Left lung (tissue), 14 donors: ENCODE results near the gene PHF20. TPM values are rescaled to one million over a fixed set of nuclear protein-coding genes. Genes with fewer than 3 reads are reported as not detected.
"Not testable (repeated sequence)": the region's sequence is repeated elsewhere in the genome, so short reads cannot be mapped to it uniquely, and the experiment has no call there.

Source experiments
- ATAC-seq: fragments of 200-7000 bp; cut with Tn5 transposase; one replicate; pipeline ENCODE4 v1.9.1; 2020; ENCODE audit warnings: moderate library complexity
- DNase-seq, 4 donors: peaks; one replicate each; pipeline ENCODE4 v3.0.0-alpha.2; 2013 to 2020
- H3K27ac ChIP-seq, 2 donors: fragments of 200-600 bp; sonication (generic) in 1 of 2; one replicate each; pipeline versions ENCODE4 v1.5.0 to v1.8.0; 2020 to 2021
- H3K27me3 ChIP-seq, 2 donors: fragments of 200-600 bp; sonication (generic) in 1 of 2; one replicate each; pipeline versions ENCODE4 v1.5.0 to v1.8.0; 2020 to 2021
- H3K36me3 ChIP-seq, 2 donors: fragments of 200-600 bp; sonication (generic) in 1 of 2; one replicate each; pipeline versions ENCODE4 v1.5.0 to v1.8.0; 2020 to 2021
- H3K4me1 ChIP-seq, 2 donors: fragments of 200-600 bp; one replicate each; pipeline ENCODE4 v1.8.0; 2021
- H3K4me3 ChIP-seq, 2 donors: fragments of 200-600 bp; sonication (generic) in 1 of 2; one replicate each; pipeline versions ENCODE4 v1.5.0 to v1.8.0; 2020 to 2021; ENCODE audit warnings: mild to moderate bottlenecking in 1 of 2
- H3K9me3 ChIP-seq, 2 donors: fragments of 200-600 bp; sonication (generic) in 1 of 2; one replicate each; pipeline versions ENCODE4 v1.5.0 to v1.8.0; 2020 to 2021
- intact Hi-C, 2 donors: fragments of 100-400 bp; cut with DNase I; formaldehyde crosslinking; loops; one replicate each; pipeline versions ENCODE4 v1.11.2 to v1.14.2; 2022
- long read RNA-seq, 12 donors: library from polyadenylated mRNA in 2 of 12; unstranded in 2 of 12; transcript quantifications; one replicate each; pipeline ENCODE4 v2.0.0 and lab custom pipeline, GENCODE V29; 2019 to 2026
- polyA plus RNA-seq, 6 donors: library from polyadenylated mRNA; unstranded; fragments of 120-200 nt; gene quantifications; one replicate each; pipeline ENCODE4 v1.2.1, GENCODE V29; 2013; ENCODE audit not compliant: insufficient read length in 6 of 6
- total RNA-seq, 2 donors: library from RNA; stranded (reverse); fragmentation: NEBNext Ultra II Directional; extraction: Animal tissue kit (Norgen Biotek cat#: 25700); gene quantifications; one replicate each; pipeline ENCODE4 v1.2.1, GENCODE V29; 2021
- TF ChIP-seq, protein P1 (sequence below), 2 donors: fragments of 200-600 bp; sonication (generic) in 1 of 2; IDR thresholded peaks; one replicate each; pipeline versions ENCODE4 v1.5.0 to v1.8.0; 2021; ENCODE audit warnings: antibody characterized with exemption in 2 of 2
- donor health status: DM: no; HTN: yes; CAD: no.
- donor health status: DM: no; HTN: no; CAD: no.

PHF20 gene
- total RNA-seq (10 to 100 TPM; 31.1 to 41.2 TPM), polyA plus RNA-seq (10 to 100 TPM; 36.8 to 43.4 (median 40.3) TPM)
- long read RNA-seq, donor 1, full-length matches to known transcripts: 5 of 11 reads
- long read RNA-seq, donor 1, partial matches to known transcripts: 6 of 11 reads
- long read RNA-seq, donor 1, other reads (novel, unspliced or antisense): 0 of 11 reads
- long read RNA-seq, donor 2, partial matches to known transcripts: 16 of 17 reads
- long read RNA-seq, donor 2, other reads (novel, unspliced or antisense): 0 of 17 reads
- long read RNA-seq, donor 3, partial matches to known transcripts: 0 of 3 reads
- long read RNA-seq, donor 3, other reads (novel, unspliced or antisense): 0 of 3 reads
- long read RNA-seq, donor 4, transcript PHF20-216 (2 exons, 618 nt): major isoform, 5 of 24 reads
- long read RNA-seq, donor 4, partial matches to known transcripts: 15 of 24 reads
- long read RNA-seq, donor 4, other reads (novel, unspliced or antisense): 4 of 24 reads
- long read RNA-seq, donor 5, full-length matches to known transcripts: 2 of 58 reads
- long read RNA-seq, donor 5, partial matches to known transcripts: 56 of 58 reads
- long read RNA-seq, donor 5, other reads (novel, unspliced or antisense): 0 of 58 reads
- long read RNA-seq, donor 6, partial matches to known transcripts: 0 of 4 reads
- long read RNA-seq, donor 6, other reads (novel, unspliced or antisense): 0 of 4 reads
- long read RNA-seq, donor 7, partial matches to known transcripts: 0 of 4 reads
- long read RNA-seq, donor 7, other reads (novel, unspliced or antisense): 0 of 4 reads
- long read RNA-seq, donor 8, full-length matches to known transcripts: 5 of 5 reads
- long read RNA-seq, donor 8, partial matches to known transcripts: 0 of 5 reads
- long read RNA-seq, donor 8, other reads (novel, unspliced or antisense): 0 of 5 reads
- long read RNA-seq, donor 9: 0 reads
- long read RNA-seq, donor 10, partial matches to known transcripts: 8 of 17 reads
- long read RNA-seq, donor 10, other reads (novel, unspliced or antisense): 5 of 17 reads
- long read RNA-seq, donor 11, partial matches to known transcripts: 81 of 112 reads
- long read RNA-seq, donor 11, other reads (novel, unspliced or antisense): 26 of 112 reads
- long read RNA-seq, donor 12, full-length matches to known transcripts: 4 of 49 reads
- long read RNA-seq, donor 12, partial matches to known transcripts: 45 of 49 reads
- long read RNA-seq, donor 12, other reads (novel, unspliced or antisense): 0 of 49 reads

GRCh38 chr20:35771689-35772562 is at the start of gene PHF20:
Gene PHF20, plus strand, starts transcription at chr20:35772015. Its CDS starts 29,508 bp downstream, at chr20:35801523.
- Histone ChIP-seq H3K4me3 (peak within 1 kb of the TSS; percentile 58 to 70), H3K36me3 (peaks cover 0 to 9% of the 10 kb centered on the region in 2 donors), H3K4me1 (peaks cover 24 to 85% of the 10 kb centered on the region in 2 donors), H3K27me3 (no peaks in the 10 kb centered on the region), H3K27ac (peak within 1 kb of the TSS; percentile 88 to 97), H3K9me3 (no peaks in the 10 kb centered on the region)
- DNase-seq (peak; percentile 95 to 99 (median 98)), ATAC-seq (peak; percentile 88)
- intact Hi-C loops: no loop called here
- TF ChIP-seq, protein P1, sequence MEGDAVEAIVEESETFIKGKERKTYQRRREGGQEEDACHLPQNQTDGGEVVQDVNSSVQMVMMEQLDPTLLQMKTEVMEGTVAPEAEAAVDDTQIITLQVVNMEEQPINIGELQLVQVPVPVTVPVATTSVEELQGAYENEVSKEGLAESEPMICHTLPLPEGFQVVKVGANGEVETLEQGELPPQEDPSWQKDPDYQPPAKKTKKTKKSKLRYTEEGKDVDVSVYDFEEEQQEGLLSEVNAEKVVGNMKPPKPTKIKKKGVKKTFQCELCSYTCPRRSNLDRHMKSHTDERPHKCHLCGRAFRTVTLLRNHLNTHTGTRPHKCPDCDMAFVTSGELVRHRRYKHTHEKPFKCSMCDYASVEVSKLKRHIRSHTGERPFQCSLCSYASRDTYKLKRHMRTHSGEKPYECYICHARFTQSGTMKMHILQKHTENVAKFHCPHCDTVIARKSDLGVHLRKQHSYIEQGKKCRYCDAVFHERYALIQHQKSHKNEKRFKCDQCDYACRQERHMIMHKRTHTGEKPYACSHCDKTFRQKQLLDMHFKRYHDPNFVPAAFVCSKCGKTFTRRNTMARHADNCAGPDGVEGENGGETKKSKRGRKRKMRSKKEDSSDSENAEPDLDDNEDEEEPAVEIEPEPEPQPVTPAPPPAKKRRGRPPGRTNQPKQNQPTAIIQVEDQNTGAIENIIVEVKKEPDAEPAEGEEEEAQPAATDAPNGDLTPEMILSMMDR (IDR thresholded peaks at IDR 0.05): no peak

DNA sequence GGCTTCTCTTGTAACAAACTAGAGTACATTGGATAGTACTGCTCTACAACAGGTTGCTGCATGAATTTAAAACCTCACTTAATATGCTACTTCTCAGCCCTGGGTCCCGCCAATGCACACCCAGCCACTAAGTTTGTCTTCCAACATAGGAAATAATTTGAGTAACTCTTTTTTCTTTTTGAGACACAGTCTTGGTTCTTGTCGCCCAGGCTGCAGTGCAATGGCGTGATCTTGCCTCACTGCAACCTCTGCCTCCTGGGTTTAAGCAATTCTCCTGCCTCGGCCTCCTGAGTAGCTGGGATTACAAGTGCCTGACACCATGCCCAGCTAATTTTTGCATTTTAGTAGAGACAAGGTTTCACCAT is 48.6 kb upstream of the PHF20 start:
- DNase-seq, H3K27ac ChIP-seq, H3K9me3 ChIP-seq, H3K4me3 ChIP-seq, ATAC-seq, H3K27me3 ChIP-seq, intact Hi-C loops, H3K4me1 ChIP-seq: not testable (repeated sequence)
- peaks cover 10 to 100% of the 10 kb centered on the region in 2 donors for H3K36me3 ChIP-seq

DNA sequence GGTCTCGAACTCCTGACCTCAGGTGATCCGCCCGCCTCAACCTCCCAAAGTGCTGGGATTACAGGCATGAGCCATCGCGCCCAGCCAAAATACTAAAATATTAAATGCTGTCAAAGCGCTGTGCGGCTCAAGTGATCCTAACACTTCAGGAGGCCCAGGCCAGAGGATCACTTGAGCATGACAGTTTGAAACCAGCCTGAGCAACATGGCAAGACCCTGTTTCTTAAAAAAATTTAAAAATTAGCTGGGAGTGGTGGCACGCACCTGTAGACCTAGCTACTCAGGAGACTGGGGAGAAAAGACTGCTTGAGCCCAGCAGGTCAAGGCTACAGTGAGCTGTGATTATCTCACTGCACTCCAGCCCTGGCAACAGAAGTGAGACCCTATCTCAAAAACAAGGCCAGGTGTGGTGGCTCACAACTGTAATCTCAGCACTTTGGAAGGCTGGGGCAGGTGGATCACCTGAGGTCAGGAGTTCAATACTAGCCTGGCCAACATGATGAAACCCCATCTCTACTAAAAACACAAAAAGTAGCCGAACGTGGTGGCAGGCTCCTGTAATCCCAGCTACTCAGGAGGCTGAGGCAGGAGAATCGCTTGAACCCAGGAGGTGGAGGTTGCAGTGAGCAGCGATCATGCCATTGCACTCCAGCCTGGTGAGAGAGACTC is 48.0 kb upstream of the PHF20 start:
- H3K27ac ChIP-seq, H3K4me3 ChIP-seq, H3K9me3 ChIP-seq, ATAC-seq, H3K27me3 ChIP-seq, DNase-seq, H3K4me1 ChIP-seq, intact Hi-C loops: not testable (repeated sequence)
- peaks cover 10 to 100% of the 10 kb centered on the region in 2 donors for H3K36me3 ChIP-seq

GRCh38 chr20:35724321-35725230 is 47.2 kb upstream of the PHF20 start:
- intact Hi-C loops: no loop called here
- DNase-seq (no peak), ATAC-seq (no peak)
- Histone ChIP-seq H3K36me3 (peaks cover 10 to 100% of the 10 kb centered on the region in 2 donors), H3K27ac (no peak overlapping the region), H3K4me1 (peaks cover 3 to 11% of the 10 kb centered on the region in 2 donors), H3K27me3 (no peaks in the 10 kb centered on the region), H3K4me3 (no peak overlapping the region), H3K9me3 (no peaks in the 10 kb centered on the region)
- TF ChIP-seq, protein P1 (IDR thresholded peaks at IDR 0.05): no peak
